Loucy (cell line): ENCODE measurements around the gene GABRB2.

Source experiments
- CTCF ChIP-seq: fragments of 200-600 bp; sonication (generic); conservative IDR thresholded peaks from 2 replicates; pipeline ENCODE4 v1.5.1; 2014; ENCODE audit warnings: mild to moderate bottlenecking, antibody characterized with exemption, low read length
- EZH2phosphoT487 ChIP-seq: fragments of 200-600 bp; IDR thresholded peaks from 2 replicates; pipeline ENCODE4 v1.6.1; 2018; ENCODE audit warnings: antibody characterized with exemption, mild to moderate bottlenecking, moderate library complexity, borderline replicate concordance

GRCh38 chr5:161277011-161277410, 269.5 kb downstream of the GABRB2 start:
- TF ChIP-seq CTCF (no peak), EZH2phosphoT487 (no peak)
